ENCODE data around the gene LIM2.
"Not testable (repeated sequence)": the region's sequence is repeated elsewhere in the genome, so short reads cannot be mapped to it uniquely, and the experiment has no call there.

DNA sequence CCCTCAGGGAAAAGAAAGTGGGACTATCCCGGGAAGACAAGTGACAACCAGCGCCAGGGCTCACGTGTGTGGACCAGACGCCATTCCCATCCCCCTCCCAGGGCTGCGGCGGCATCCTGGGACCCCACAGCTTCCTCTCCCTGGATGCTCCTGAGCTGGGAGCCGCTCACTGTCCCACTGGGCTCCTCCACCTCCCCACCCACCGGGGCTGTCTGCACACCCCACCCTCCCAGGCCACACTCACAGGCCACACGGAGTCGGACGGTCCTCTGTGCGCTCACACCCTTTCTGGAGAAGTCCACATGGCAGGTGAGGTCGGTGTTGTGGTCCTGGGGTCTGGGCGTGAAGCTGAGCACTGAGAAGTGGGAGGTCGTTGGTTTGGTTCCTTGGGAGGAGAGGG is 28.6 kb upstream of the LIM2 start:
- TF ChIP-seq, protein P1, sequence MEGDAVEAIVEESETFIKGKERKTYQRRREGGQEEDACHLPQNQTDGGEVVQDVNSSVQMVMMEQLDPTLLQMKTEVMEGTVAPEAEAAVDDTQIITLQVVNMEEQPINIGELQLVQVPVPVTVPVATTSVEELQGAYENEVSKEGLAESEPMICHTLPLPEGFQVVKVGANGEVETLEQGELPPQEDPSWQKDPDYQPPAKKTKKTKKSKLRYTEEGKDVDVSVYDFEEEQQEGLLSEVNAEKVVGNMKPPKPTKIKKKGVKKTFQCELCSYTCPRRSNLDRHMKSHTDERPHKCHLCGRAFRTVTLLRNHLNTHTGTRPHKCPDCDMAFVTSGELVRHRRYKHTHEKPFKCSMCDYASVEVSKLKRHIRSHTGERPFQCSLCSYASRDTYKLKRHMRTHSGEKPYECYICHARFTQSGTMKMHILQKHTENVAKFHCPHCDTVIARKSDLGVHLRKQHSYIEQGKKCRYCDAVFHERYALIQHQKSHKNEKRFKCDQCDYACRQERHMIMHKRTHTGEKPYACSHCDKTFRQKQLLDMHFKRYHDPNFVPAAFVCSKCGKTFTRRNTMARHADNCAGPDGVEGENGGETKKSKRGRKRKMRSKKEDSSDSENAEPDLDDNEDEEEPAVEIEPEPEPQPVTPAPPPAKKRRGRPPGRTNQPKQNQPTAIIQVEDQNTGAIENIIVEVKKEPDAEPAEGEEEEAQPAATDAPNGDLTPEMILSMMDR (IDR thresholded peaks at IDR 0.05) = not testable (repeated sequence)
- not testable (repeated sequence) for TF ChIP-seq POLR2A (IDR thresholded peaks at IDR 0.05)

Data from body of pancreas (tissue), 4 donors.